ENCODE measurements around the gene CACNA1G.

DNA sequence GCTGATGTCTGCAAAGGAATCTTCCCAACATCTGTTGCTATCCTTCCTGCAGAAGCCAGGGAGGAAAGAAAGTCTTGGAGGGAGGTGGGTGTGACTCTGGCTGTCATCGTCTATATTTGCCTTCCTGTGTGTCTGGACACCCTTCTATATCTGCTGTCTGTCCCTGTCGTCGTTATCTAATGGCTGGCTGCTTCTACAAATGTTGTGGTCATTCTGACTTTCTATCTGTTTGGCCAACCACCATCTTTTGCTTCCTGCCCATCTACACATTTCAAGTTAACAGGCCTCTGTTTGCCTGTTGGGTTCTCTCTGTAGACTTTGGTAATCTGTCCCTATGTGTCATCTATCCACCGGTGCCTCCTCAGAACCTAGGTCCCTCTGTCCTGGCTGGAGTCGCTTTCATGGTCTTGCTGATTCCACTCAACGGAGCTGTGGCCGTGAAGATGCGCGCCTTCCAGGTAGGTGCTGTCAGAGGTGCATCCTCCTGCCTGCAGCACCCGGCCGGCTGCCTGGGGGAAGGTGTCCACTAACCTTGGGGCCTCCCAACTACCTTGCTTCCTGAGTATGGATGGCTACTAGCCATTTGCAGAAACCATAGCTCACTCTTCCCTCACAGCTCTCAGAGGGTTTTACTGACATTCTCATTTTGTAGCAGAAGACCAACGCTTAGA is 104.4 kb downstream of the CACNA1G start:
- TF ChIP-seq, protein P1, sequence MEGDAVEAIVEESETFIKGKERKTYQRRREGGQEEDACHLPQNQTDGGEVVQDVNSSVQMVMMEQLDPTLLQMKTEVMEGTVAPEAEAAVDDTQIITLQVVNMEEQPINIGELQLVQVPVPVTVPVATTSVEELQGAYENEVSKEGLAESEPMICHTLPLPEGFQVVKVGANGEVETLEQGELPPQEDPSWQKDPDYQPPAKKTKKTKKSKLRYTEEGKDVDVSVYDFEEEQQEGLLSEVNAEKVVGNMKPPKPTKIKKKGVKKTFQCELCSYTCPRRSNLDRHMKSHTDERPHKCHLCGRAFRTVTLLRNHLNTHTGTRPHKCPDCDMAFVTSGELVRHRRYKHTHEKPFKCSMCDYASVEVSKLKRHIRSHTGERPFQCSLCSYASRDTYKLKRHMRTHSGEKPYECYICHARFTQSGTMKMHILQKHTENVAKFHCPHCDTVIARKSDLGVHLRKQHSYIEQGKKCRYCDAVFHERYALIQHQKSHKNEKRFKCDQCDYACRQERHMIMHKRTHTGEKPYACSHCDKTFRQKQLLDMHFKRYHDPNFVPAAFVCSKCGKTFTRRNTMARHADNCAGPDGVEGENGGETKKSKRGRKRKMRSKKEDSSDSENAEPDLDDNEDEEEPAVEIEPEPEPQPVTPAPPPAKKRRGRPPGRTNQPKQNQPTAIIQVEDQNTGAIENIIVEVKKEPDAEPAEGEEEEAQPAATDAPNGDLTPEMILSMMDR (IDR thresholded peaks at IDR 0.05; ENCODE audit: low read depth, low read length, poor library complexity, severe bottlenecking), result no peak
- no peak for TF ChIP-seq EZH2phosphoT487 (IDR thresholded peaks at IDR 0.05; ENCODE audit: borderline replicate concordance, low read length)
